ENCODE data around the gene HPS1.

DNA sequence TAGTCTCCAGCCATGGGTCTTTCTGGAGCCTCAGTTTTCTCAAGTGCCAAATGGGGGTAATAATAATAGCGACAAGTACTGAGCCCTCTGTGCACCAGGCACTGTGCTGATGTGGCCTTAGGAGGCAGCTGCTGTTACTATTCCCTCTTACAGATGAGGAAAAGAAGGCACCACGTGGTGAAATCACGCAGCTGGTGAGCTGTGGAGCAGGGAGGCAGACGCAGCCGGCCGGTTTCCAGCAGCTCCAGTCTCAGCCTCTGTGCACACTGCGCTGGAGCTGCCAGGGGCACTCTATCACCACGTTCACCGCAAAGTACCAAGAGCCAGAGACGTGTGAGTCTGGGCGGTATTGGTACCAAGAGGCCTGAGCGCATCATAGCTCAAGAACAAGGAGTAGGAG, 41.3 kb downstream of the HPS1 start:
- TF ChIP-seq, protein P1, sequence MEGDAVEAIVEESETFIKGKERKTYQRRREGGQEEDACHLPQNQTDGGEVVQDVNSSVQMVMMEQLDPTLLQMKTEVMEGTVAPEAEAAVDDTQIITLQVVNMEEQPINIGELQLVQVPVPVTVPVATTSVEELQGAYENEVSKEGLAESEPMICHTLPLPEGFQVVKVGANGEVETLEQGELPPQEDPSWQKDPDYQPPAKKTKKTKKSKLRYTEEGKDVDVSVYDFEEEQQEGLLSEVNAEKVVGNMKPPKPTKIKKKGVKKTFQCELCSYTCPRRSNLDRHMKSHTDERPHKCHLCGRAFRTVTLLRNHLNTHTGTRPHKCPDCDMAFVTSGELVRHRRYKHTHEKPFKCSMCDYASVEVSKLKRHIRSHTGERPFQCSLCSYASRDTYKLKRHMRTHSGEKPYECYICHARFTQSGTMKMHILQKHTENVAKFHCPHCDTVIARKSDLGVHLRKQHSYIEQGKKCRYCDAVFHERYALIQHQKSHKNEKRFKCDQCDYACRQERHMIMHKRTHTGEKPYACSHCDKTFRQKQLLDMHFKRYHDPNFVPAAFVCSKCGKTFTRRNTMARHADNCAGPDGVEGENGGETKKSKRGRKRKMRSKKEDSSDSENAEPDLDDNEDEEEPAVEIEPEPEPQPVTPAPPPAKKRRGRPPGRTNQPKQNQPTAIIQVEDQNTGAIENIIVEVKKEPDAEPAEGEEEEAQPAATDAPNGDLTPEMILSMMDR (IDR thresholded peaks at IDR 0.05 in 8 of 11, conservative IDR thresholded peaks at IDR 0.05 in 3 of 11) = no peak
- TF ChIP-seq POLR2AphosphoS5 (IDR thresholded peaks at IDR 0.05) = no peak
